HPDE6-E6E7 (cell line): ENCODE data around the gene TEX14.
"Not testable (repeated sequence)": the region's sequence is repeated elsewhere in the genome, so short reads cannot be mapped to it uniquely, and the experiment has no call there.

Experiments used
- DNase-seq: peaks from one replicate; pipeline ENCODE4 v3.0.0; 2011; ENCODE audit warnings: missing footprints; ENCODE audit errors: extremely low spot score

The TEX14 gene

GRCh38 chr17:58658804-58659713 is 32.8 kb downstream of the TEX14 start:
- peak; percentile 76 for DNase-seq

GRCh38 chr17:58657962-58658803 is 33.7 kb downstream of the TEX14 start:
- not testable (repeated sequence) for DNase-seq

GRCh38 chr17:58648236-58648635 is 43.6 kb downstream of the TEX14 start:
- DNase-seq: no peak

- peak; percentile 54 for DNase-seq
Observed at GRCh38 chr17:58643147-58643546, 48.7 kb downstream of the TEX14 start.

GRCh38 chr17:58641887-58642311 is 49.9 kb downstream of the TEX14 start:
- DNase-seq: no peak

- DNase-seq: no peak
Observed at GRCh38 chr17:58640202-58640601, 51.6 kb downstream of the TEX14 start.

GRCh38 chr17:58639681-58640080 is 52.2 kb downstream of the TEX14 start:
- DNase-seq: no peak

GRCh38 chr17:58637011-58637570 is 54.8 kb downstream of the TEX14 start:
- no peak for DNase-seq

GRCh38 chr17:58632324-58633314 is 59.2 kb downstream of the TEX14 start:
- DNase-seq: no peak

GRCh38 chr17:58631523-58632323 is 60.1 kb downstream of the TEX14 start:
- peak; percentile 68 for DNase-seq

GRCh38 chr17:58630883-58631522 is 60.8 kb downstream of the TEX14 start:
- DNase-seq: no peak

GRCh38 chr17:58626905-58627304 is 64.9 kb downstream of the TEX14 start:
- DNase-seq: no peak

- DNase-seq: no peak
Observed at GRCh38 chr17:58624751-58625150, 67.1 kb downstream of the TEX14 start.

GRCh38 chr17:58621174-58621573 is 70.7 kb downstream of the TEX14 start:
- DNase-seq: no peak

- no peak for DNase-seq
Observed at GRCh38 chr17:58618336-58618735, 73.5 kb downstream of the TEX14 start.

GRCh38 chr17:58617563-58617962 is 74.3 kb downstream of the TEX14 start:
- no peak for DNase-seq

GRCh38 chr17:58615768-58616659 is 75.8 kb downstream of the TEX14 start:
- no peak for DNase-seq

GRCh38 chr17:58614859-58615459 is 76.9 kb downstream of the TEX14 start:
- no peak for DNase-seq
